ENCODE data around the gene TTLL3. TPM values are rescaled to one million over a fixed set of nuclear protein-coding genes. Genes with fewer than 3 reads are reported as not detected.

TTLL3 gene
- total RNA-seq (2021; ENCODE audit: unreplicated experiment), result 15.7 TPM
- polyA plus RNA-seq (2012; ENCODE audit: insufficient read length), result 10.0 TPM
- Bru-seq, nascent RNA, result percentile 43 among the genes with signal in this experiment
- percentile 53 among the genes with signal in this experiment for BruChase-seq, experiment 1, labeled RNA remaining after a 2-hour chase
- BruChase-seq, experiment 2, labeled RNA remaining after a 6-hour chase, result percentile 64 among the genes with signal in this experiment
- long read RNA-seq, full-length matches to known transcripts, result 5 of 23 reads
- long read RNA-seq, partial matches to known transcripts, result 3 of 23 reads
- long read RNA-seq, other reads (novel, unspliced or antisense), result 15 of 23 reads

DNA sequence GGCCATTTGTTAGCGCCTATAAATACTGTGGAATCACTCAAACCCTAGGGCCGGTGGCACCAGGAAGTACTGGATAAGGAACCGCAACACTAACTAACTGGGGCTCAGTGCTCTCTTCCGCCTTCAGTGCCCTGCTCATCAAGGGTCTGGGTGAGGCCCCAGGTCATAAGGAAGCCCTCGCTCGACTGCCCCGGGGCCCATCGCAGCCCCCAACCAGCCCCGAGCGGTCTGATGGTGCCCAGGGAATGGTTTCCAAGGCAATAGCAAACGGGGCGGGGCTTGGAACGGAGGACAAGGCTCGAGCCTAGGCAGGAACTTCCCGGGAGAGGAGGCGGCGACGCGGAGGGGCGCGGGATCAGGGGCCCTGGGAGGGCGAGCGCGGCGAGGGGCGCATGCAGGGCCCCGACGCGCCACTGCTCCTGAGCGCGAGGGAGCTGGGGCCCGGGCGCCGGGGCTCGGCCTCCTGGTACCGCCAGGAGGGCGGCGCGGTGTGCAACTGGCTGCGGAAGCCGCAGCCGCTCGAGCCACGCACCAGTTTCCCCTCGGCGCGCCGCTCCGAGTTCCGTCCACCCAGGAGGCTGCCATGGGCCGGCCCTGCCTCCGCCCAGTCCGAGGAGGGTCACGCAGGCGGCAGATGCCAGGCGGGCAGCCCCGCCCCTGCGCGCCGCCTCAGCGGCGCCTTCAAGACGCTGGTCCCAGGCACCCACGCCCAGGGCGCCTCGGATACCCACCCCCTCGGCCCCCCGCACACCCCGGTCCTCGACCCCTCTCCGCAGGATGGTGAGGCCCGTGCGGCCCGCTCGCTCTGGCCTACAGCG is at the start of gene TTLL3:
Gene TTLL3, plus strand, starts transcription at position 648 of the 818 bp plus-strand sequence. CDS start 400 bp downstream, outside the sequence.
- ChIA-PET CTCF (no interaction called here), POLR2A (interaction anchor here (0.5 to 0.8 kb wide), 3 partner anchors 17 to 451 kb away, joined by 3 to 8 read pairs (median 4); partner anchors contain the start of gene ARPC4)
- no peak for TF ChIP-seq CTCF (IDR thresholded peaks at IDR 0.05)
- TF ChIP-seq TCF7L2 (IDR thresholded peaks at IDR 0.05; ENCODE audit: low read depth, low read length), result no peak
- TF ChIP-seq SIN3A (IDR thresholded peaks at IDR 0.05; ENCODE audit: borderline replicate concordance, insufficient read depth, low read depth, low read length), result no peak
- peak; percentile 69 for TF ChIP-seq POLR2AphosphoS5 (IDR thresholded peaks at IDR 0.05; ENCODE audit: low read depth, low read length)
- 0 out of 4 replicates have a peak, but pooled peaks of 1 of the 2 experiments have one; percentile 26 for TF ChIP-seq REST (IDR thresholded peaks at IDR 0.05; ENCODE audit: insufficient read depth in 1 of 2, low read depth in 2 of 2, low read length in 1 of 2)
- H3K36me3 ChIP-seq (ENCODE audit: control insufficient read depth, insufficient read depth, low read length), result 0 out of 2 replicates have a peak, but pooled peaks cover 2% of the 10 kb centered on the region
- in situ Hi-C loops (cut with HindIII; ENCODE audit: low pct_unique_long_range_greater_than_20kb, low sequenced_read_pairs), result no loop called here
- H3K4me3 ChIP-seq (ENCODE audit: low read depth in 2 of 2, low read length in 2 of 2), result peak within 1 kb of the TSS; percentile 49 to 52
- no peaks in the 10 kb centered on the region for H3K27me3 ChIP-seq (ENCODE audit: control insufficient read depth, insufficient read depth, low read length)
- intact Hi-C loops (cut with micrococcal nuclease; ENCODE audit: unreplicated experiment), result no loop called here
- ATAC-seq (peak; percentile 84), DNase-seq (ENCODE audit: low read depth, low spot score) (no peak)
- no peaks in the 10 kb centered on the region for H3K9me3 ChIP-seq (ENCODE audit: control insufficient read depth, insufficient read depth, low read depth, low read length)
- H3K27ac ChIP-seq (ENCODE audit: low read length), result peak within 1 kb of the TSS; percentile 65
- BruUV-seq (replicated peaks), result no TSS peak
- peaks cover 15% of the 10 kb centered on the region for H3K4me1 ChIP-seq (ENCODE audit: control insufficient read depth, insufficient read depth, low read length)

DNA sequence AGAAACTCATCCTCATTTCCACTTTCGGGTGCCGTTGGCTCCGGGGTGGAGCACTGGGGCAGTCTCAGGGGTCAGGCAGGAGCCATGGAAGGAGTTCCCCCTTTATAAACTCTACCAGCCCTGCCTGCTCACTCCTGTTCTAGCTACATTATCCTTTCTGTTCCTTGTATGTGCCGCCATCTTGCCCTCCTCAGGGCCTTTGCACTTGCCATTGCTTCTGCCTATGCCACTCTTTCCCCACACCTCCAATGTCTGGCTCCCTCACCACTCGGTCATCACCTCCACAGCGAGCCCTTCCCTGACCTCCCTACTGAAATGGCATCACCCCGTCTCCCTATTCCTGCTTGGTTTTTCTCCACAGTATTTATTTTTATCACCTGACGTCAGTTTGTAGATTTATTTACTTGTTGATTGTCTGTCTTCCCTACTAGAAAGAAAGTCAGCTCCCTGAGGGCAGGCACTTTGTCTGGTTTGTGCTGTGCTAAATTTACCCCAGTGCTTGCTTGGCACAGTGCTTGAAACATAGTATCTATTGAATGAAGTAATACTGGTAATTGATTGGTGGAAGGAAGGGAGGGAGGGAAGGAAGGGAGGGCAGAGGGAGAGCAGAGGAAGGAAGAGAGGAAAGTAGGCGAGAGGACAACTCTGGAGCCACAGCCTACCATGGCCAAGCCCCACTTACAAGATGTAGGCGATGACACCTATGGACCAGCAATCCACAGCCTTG is 49.1 kb upstream of the TTLL3 start:
- ChIA-PET CTCF (no interaction called here), POLR2A (no interaction called here)
- DNase-seq (ENCODE audit: low read depth, low spot score), result no peak
- in situ Hi-C loops (cut with HindIII; ENCODE audit: low pct_unique_long_range_greater_than_20kb, low sequenced_read_pairs), result no loop called here
- TF ChIP-seq TCF7L2 (IDR thresholded peaks at IDR 0.05; ENCODE audit: low read depth, low read length), result no peak
- Histone ChIP-seq H3K27ac (ENCODE audit: low read length) (no peak overlapping the region), H3K36me3 (ENCODE audit: control insufficient read depth, insufficient read depth, low read length) (no peaks in the 10 kb centered on the region), H3K27me3 (ENCODE audit: control insufficient read depth, insufficient read depth, low read length) (no peaks in the 10 kb centered on the region), H3K9me3 (ENCODE audit: control insufficient read depth, insufficient read depth, low read depth, low read length) (no peaks in the 10 kb centered on the region), H3K4me1 (ENCODE audit: control insufficient read depth, insufficient read depth, low read length) (no peaks in the 10 kb centered on the region), H3K4me3 (ENCODE audit: low read depth in 2 of 2, low read length in 2 of 2) (no peak overlapping the region)
- ATAC-seq, result no peak
- intact Hi-C loops (cut with micrococcal nuclease; ENCODE audit: unreplicated experiment), result no loop called here
- no TSS peak for BruUV-seq (replicated peaks)
